Sigmoid colon (tissue), 3 donors: Measurements from ENCODE around the gene PDE1A.

ENCODE experiments used
- CTCF ChIP-seq, 4 experiments: fragments of 450-650 bp in 3 of 4; fragments of 200-600 bp in 1 of 4; IDR thresholded peaks; one replicate each; pipeline ENCODE4 v1.5.1; 2016 to 2019; ENCODE audit warnings: antibody characterized with exemption in 4 of 4, mild to moderate bottlenecking in 3 of 4, moderate library complexity in 2 of 4
- POLR2A ChIP-seq, 2 donors: fragments of 450-650 bp; IDR thresholded peaks; one replicate each; pipeline ENCODE4 v1.6.1; 2016; ENCODE audit warnings: antibody characterized with exemption in 2 of 2, mild to moderate bottlenecking in 2 of 2, moderate library complexity in 2 of 2

DNA sequence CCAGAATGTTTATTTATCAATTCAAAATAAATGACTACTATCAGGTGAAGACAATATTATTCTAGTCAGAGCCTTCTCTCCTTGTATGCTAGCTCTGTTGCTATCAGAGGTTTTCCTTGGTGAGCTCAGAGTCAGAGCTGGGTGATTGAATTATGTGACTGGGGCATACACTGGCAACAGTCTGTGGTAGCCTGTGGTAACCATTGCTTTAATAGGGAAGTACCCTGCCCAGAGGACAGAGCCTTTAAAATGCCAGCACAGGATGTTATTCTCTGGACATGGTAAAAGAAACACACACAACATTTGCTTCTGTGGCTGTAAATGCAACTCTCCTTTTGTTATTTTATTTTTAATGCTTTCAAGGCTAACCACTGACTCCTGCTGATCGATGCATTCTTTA, 316.5 kb downstream of the PDE1A start:
- TF ChIP-seq CTCF (IDR thresholded peaks at IDR 0.05) (no peak), POLR2A (IDR thresholded peaks at IDR 0.05) (no peak)
